Lung (tissue), 12 donors: ENCODE measurements around the gene NCOR2. TPM values are rescaled to one million over a fixed set of nuclear protein-coding genes. Genes with fewer than 3 reads are reported as not detected.

Source experiments
- ATAC-seq: fragments of 200-7000 bp; cut with Tn5 transposase; one replicate; pipeline ENCODE4 v1.9.1; 2020; ENCODE audit warnings: moderate number of reproducible peaks; ENCODE audit not compliant: insufficient read depth, low FRiP score
- DNase-seq, 3 donors: peaks; one replicate each; pipeline ENCODE4 v3.0.0-alpha.2; 2013 to 2017
- H3K27ac ChIP-seq, 2 donors: one replicate each; pipeline ENCODE4 v1.5.1; 2013; ENCODE audit warnings: mild to moderate bottlenecking in 2 of 2, moderate library complexity in 2 of 2, control low read depth in 1 of 2, inconsistent platforms in 1 of 2, low read depth in 1 of 2, low read length in 1 of 2
- H3K27me3 ChIP-seq, 3 donors: one replicate each; pipeline ENCODE4 v1.5.1; 2013; ENCODE audit warnings: low read length in 2 of 3; ENCODE audit not compliant: control insufficient read depth in 3 of 3, insufficient read depth in 3 of 3
- H3K36me3 ChIP-seq, 4 donors: one replicate each; pipeline ENCODE4 v1.5.1; 2013; ENCODE audit warnings: low read length in 4 of 4, mild to moderate bottlenecking in 1 of 4, moderate library complexity in 1 of 4; ENCODE audit not compliant: control insufficient read depth in 4 of 4, insufficient read depth in 4 of 4
- H3K4me1 ChIP-seq, 5 donors: one replicate each; pipeline ENCODE4 v1.5.1; 2013; ENCODE audit warnings: low read length in 5 of 5, mild to moderate bottlenecking in 2 of 5, moderate library complexity in 1 of 5; ENCODE audit not compliant: control insufficient read depth in 5 of 5, insufficient read depth in 5 of 5
- H3K4me3 ChIP-seq: one replicate; pipeline ENCODE4 v1.5.1; 2013; ENCODE audit warnings: mild to moderate bottlenecking, control low read depth, moderate library complexity
- H3K9ac ChIP-seq, 2 donors: one replicate each; pipeline ENCODE4 v1.5.1; 2013; ENCODE audit warnings: low read length in 2 of 2, control low read depth in 1 of 2; ENCODE audit not compliant: insufficient read depth in 1 of 2
- H3K9me3 ChIP-seq, 4 donors: one replicate each; pipeline ENCODE4 v1.5.1; 2013; ENCODE audit warnings: low read length in 3 of 4, mild to moderate bottlenecking in 1 of 4, moderate library complexity in 1 of 4; ENCODE audit not compliant: control insufficient read depth in 4 of 4, insufficient read depth in 3 of 4
- WGBS, 2 donors: extraction: QIAGEN DNeasy Blood & Tissue Kit; methylation state at CpG; one replicate each; pipeline ENCODE4 v1.1.7; 2013; 5-methylcytosine and 5-hydroxymethylcytosine counted together
- polyA plus RNA-seq, 2 donors: library from polyadenylated mRNA; stranded (reverse); fragments of 200-250 nt; gene quantifications; one replicate each; pipeline ENCODE4 v1.2.1, GENCODE V29; 2013
- total RNA-seq, 2 donors: library from RNA; depleted of rRNA in 1 of 2; stranded (reverse); fragments of >200 nt in 1 of 2; gene quantifications; one replicate each; pipeline ENCODE4 v1.2.1, GENCODE V29; 2014 to 2021
- TF ChIP-seq, protein P1 (sequence below): IDR thresholded peaks from 2 replicates; pipeline ENCODE4 v1.5.1; 2012; ENCODE audit warnings: mild to moderate bottlenecking; ENCODE audit errors: control extremely low read depth, extremely low read depth
- donor health status: control.
- donor health status: control.
- donor health status: Bipolar disorder and iron deficiency.
- donor health status: healthy.
- donor health status: DM: yes; HTN: yes; CAD: no.

Gene NCOR2
- total and polyA plus RNA-seq, 4 donors: 81.4 to 361 (median 132) TPM

DNA sequence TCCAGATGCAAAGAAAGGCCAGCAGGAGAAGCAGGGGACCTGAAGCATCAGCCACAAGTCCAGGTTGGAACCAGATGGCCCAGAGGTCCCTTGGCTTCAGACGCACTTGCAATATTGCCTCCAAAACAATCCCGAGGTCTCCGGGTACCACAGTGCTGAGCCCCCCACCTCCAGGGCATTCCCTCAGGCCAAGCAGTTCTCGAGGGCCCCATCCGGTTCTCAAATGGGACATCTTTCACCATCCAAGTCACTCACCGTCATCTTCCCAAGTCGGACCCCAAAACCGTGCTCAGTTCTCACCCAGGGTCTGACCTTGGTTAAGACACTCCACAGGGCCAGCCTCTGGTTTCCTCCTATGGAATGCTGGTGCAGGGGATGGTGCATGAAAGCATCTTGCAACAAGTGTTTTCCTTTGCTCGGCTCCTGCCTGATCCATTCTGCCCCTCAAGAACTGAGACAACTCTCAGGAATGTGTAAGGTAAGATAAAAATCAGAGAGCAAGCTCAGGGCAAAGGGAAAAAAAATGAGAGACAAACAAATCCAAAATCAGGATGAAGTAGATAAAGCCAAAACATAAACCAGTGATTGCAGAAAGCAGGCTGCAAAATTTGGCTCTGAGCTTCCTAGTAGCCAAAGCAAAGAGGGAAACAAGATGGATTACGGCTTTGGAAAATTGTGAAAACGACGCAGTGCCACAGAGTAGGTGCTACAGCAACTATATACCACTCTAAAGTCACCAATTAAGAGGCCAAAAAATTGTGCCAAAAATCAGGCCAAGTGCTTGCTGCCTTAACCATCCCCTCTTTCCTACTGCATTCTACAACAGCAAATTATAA, 8.0 kb downstream of the NCOR2 start:
- ATAC-seq: no peak
- TF ChIP-seq, protein P1, sequence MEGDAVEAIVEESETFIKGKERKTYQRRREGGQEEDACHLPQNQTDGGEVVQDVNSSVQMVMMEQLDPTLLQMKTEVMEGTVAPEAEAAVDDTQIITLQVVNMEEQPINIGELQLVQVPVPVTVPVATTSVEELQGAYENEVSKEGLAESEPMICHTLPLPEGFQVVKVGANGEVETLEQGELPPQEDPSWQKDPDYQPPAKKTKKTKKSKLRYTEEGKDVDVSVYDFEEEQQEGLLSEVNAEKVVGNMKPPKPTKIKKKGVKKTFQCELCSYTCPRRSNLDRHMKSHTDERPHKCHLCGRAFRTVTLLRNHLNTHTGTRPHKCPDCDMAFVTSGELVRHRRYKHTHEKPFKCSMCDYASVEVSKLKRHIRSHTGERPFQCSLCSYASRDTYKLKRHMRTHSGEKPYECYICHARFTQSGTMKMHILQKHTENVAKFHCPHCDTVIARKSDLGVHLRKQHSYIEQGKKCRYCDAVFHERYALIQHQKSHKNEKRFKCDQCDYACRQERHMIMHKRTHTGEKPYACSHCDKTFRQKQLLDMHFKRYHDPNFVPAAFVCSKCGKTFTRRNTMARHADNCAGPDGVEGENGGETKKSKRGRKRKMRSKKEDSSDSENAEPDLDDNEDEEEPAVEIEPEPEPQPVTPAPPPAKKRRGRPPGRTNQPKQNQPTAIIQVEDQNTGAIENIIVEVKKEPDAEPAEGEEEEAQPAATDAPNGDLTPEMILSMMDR: no peak
- H3K36me3 ChIP-seq: no peaks in the 10 kb centered on the region
- 90 to 91% methylated on average over 12 of the region's 12 CpGs for WGBS, 2 donors
- H3K4me3 ChIP-seq: no peak overlapping the region
- H3K9me3 ChIP-seq: no peaks in the 10 kb centered on the region
- H3K27me3 ChIP-seq: no peaks in the 10 kb centered on the region
- no peak overlapping the region for H3K9ac ChIP-seq
- H3K27ac ChIP-seq: no peak overlapping the region
- H3K4me1 ChIP-seq: peaks cover under 1 to 41% (median 15%) of the 10 kb centered on the region in 5 donors
- no peak for DNase-seq

DNA sequence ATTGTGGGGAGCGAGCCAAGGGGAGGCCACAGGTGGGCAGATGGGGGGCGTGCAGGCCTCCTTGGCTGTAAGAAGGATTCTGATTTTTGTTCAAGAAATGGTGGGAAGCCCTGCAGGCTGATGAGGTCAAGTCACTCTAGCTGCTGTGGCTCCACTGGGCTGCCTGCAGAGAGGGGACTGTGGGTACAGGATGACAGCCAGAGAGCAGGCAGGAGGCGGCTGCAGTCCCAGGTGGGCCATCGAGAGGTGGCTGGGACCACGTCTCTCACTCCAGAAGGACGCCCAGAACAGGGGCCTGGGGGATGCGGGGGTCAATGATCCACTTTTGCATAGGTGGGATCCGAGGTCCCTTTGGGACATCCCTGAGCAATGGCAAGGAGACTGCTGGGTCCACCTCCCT, 9.1 kb downstream of the NCOR2 start:
- TF ChIP-seq, protein P1: no peak
- no peaks in the 10 kb centered on the region for H3K27me3 ChIP-seq
- no peak for ATAC-seq

DNA sequence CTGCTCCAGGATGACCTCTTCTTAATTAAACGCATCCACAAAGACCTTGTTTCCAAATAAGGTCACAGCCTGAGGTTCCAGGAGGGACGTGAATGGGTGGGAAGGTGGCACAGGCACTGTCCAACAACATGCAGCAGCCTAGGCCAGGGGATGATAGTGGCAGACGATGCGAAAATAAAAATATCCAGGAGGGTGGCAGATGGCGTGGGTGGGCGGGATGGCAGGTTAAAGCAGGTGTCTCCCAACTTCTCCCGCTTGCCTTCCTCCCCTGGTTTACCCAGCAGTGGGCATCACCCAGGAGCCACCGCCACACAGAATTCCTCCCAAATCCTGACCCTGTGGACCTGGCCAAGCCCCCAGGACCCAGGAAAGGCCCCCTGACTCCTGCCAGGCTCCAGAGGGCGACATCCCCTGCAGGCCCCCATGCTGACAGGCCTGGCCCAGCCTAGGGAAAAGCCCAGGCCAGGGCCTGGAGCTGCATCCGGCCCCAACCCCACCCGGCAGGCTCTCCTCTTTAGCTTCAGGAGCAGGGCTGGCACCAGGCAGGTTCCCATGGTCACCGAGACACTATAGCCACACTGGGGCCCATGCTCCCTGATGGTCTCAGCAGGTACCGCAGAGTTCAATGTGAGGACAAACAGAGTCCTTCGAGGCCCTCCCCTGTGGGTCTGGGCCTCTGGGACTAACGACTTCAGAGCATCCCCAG, 9.7 kb downstream of the NCOR2 start:
- no peaks in the 10 kb centered on the region for H3K27me3 ChIP-seq
- no peak overlapping the region for H3K27ac ChIP-seq
- TF ChIP-seq, protein P1: no peak
- 75 to 80% methylated on average over 14 to 15 of the region's 15 CpGs for WGBS, 2 donors
- H3K36me3 ChIP-seq: no peaks in the 10 kb centered on the region
- peak in 1 of 3 donors; percentile 37 for DNase-seq
- ATAC-seq: no peak
- H3K4me1 ChIP-seq: peaks cover 3 to 36% (median 15%) of the 10 kb centered on the region in 5 donors
- no peak overlapping the region for H3K4me3 ChIP-seq
- no peak overlapping the region for H3K9ac ChIP-seq
- H3K9me3 ChIP-seq: no peaks in the 10 kb centered on the region

More for the DNA sequence above, 9.1 kb downstream of the NCOR2 start:
- Histone ChIP-seq H3K9me3 (no peaks in the 10 kb centered on the region), H3K36me3 (no peaks in the 10 kb centered on the region), H3K27ac (no peak overlapping the region), H3K9ac (no peak overlapping the region), H3K4me1 (peaks cover 3 to 40% (median 15%) of the 10 kb centered on the region in 5 donors), H3K4me3 (no peak overlapping the region)
- no peak for DNase-seq
- 89 to 96% methylated on average over 8 of the region's 8 CpGs for WGBS, 2 donors
